IPS DF 19.7 (cell line): Measurements from ENCODE around the gene ZNF575.
A peak's percentile ranks its signal among the peaks of the same experiment; 100 is the strongest.

ENCODE experiments used
- DNase-seq: peaks from one replicate; pipeline ENCODE4 v3.0.0-alpha.2; 2013; ENCODE audit warnings: low read depth, low spot score

The ZNF575 gene

DNA sequence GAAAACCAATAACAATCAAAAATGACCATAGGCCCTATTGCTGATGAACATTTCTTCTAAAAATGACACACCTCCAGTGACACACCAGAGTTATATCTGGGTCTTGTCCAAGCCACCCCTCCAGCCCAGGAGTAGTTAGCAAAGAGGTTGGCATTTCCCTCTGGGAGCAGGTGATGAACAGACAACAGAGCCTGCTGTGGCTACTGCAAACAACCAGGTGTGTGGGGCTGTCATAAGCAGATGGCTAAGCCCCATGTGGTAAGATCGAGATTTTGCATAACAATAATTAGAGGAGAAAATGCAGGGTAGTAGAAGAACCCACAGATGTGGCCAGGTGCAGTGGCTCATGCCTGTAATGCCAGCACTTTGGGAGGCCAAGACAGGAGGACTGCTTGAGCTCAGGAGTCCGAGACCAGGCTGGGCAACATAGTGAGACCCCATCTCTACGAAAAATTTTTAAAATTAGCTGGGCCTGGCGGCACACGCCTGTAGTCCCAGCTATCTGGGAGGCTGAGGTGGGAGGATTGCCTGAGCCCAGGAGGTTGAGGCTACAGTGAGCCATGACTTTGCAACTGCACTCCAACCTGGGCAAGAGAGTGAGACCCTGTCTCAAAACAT, 37.3 kb downstream of the ZNF575 start:
- DNase-seq: no peak

DNA sequence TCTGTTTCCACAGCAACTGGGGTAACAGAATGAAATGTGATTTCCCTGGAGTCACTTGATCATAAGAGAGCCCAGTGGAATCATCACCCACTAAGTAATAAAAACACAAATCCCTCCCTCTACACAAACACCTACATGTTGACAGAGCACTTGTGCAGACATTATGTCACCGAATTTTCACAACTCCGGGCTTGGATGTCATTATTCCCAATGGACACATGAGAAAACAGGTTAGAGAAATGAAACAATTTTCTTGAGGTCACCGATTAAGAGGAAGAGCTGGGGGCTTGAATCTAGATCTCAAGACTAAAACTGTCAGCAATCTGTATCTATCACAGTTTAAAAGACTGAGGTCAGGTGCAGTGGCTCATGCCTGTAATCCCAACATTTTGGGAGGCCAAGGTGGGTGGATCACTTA, 39.2 kb downstream of the ZNF575 start:
- no peak for DNase-seq

DNA sequence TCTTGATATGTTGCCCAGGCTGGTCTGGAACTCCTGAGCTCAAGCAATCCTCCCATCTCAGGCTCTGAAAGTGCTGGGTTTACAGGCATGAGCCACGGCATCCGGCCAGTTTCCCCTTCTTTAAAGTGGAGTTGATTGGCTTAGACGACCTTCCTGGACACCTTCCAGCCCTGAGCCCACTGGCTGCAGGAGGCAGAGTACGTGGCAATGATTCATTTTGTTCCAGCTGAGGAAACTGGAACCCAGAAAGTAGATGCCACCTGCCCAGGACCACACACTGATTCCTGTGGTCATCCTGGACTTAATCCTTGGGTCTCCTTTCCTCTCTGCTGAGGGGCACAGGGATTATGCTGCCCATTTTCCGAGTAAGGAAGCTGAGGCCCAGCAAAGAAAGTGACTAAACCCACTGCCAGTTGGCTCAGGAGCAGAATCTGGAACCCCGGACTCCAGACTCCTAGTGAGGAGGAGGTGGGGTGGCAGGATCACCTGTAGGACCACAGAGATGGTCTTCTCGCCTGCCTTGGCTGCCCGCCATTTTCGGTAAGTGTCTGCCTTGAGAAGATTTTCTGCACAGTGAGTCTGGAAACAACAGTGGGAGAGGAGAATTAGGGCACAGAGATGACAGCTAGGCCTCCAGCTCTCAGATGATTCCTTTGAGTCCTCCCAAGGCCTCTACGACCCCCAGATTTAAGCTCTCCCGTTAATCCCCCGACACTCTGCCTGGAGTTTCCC, 41.6 kb downstream of the ZNF575 start:
- DNase-seq: no peak

DNA sequence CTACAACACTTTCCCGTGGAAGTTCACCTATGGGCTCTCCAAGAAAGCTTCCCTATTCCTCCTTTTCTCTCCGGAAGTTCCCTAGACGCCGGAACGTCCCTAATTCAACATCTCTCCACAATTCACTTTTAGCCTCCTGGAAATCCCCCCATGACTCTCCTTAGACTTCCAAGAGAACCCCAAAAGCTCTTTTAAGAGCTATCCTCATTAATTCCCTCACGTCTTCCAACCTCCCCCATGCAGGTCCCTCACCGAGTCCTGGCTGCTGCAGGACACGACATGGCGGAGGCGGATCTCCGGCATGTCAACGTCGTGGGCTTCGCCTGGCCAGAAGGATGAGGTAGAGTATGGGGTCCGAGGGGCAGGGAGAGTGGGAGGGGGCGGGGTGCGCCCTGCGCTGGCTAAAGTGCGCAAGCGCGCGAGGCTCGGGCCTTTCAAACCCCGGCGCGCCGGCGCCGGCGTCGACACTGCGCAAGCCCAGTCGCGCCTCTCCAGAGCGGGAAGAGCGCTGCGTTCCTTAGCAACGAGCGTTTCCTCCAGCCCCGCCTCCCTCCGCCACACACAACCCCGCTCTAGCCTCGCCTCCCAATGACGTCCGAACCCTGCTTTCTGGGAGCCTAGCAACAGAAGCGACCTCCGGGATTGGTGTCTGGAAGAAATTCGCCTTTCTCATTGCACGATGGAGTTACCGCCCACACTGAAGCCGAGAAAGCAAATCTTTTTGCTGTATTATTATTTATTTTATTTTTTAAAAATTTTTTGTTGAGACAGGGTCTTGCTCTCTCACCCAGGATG, 42.4 kb downstream of the ZNF575 start, which contains the start of the genes PINLYP and XRCC1:
Gene PINLYP (plus strand): TSS at position 646 of the 795 bp plus-strand sequence. CDS start 1,391 bp downstream, outside the sequence.
Gene XRCC1 (minus strand): TSS at position 372 of the 795 bp plus-strand sequence. CDS start 69 bp downstream, at position 303.
- DNase-seq: peak; percentile 95

DNA sequence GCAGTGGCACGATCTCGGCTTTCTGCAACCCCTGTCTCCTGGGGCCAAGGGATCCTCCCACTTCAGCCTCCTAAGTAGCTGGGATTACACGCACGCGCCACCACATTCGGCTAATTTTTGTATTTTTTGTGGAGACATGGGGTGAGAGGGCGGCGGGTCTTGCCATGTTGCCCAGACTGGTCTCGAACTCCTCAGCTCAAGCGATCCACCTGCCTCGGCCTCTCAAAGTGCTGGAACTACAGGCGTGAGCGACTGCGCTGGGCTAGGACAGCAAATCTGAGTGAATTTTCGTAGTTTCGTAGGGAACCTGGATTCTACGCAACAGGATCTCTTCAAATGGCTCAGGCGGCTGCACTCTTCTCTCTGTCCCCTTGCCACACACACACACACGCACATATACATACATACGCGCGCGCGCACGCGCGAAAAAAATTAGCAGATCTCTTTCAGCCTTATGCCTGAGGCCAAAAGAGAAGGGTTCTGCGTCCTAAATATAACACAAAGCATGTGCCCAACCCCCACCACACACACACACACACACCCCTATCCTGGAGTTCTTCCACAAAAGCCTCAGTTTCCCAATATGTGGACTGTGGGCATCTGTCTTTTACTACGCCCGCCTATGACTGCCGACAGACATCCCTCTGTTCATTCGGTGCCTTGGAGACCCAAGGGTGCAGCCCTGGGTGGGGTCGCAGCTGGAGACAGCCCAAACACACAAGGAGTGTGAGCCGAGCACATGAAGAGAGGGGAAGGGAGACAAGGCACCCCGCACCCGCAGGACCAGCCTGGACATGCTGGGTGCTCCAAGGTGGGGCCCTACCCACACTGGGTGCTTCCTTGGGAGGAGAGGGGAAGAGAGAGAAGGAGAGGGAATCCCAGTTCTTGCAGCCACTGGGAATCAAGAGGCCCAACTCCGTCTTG, 43.2 kb downstream of the ZNF575 start:
- DNase-seq: no peak

DNA sequence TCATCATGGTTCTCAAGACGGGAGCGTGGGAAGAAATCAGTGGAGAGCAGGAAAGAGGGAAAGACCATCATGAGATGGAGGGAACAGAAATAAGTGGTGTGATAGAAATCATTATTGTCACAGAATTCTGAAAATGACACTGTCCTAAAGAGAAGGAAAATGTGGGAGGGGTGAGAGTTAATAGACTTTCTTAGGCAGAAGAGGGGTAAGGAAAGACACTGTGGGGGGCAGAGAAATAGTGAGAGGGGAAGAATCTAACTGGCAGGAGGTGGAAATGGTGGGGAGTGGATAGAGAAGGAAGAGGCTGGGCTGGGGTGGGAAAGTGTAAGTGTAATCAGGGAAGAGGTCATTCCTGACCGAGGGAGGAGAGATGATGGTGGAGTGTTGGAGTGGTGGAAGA, 45.8 kb downstream of the ZNF575 start:
- DNase-seq: no peak

DNA sequence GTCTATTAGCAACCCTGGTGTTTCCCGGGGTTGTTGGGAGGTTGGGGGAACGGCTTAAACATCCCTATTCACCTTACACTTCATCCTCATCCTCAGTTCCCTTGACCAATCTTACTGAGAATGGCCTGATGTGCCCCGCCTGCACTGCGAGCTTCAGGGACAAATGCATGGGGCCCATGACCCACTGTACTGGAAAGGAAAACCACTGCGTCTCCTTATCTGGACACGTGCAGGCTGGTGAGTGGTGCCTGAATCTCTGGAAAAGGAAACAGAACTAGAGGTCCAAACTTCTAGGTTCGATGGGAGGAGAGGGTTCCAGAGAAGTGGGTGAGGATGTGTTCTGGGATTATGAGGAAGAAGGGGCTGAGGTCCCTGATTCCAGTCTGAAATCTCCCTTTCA, 48.5 kb downstream of the ZNF575 start:
- DNase-seq: no peak

DNA sequence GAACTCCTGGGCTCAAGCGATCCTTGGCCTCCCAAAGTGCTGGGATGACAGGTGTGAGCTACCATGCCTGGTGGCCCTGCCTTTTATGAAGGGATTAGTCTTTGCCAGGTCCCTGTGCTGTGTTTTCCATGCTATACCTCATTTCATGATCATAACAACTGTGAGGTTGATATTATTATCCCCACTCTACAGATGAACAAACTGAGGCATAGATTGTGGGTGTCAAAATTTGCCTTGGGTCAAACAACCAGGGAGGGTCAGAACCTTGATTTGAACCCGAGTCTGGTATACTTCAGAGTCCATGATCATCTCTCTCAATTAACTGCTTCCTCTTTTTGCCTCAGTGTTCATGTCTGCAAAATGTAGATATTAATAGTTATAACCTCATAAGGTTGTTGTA, 49.5 kb downstream of the ZNF575 start:
- no peak for DNase-seq

DNA sequence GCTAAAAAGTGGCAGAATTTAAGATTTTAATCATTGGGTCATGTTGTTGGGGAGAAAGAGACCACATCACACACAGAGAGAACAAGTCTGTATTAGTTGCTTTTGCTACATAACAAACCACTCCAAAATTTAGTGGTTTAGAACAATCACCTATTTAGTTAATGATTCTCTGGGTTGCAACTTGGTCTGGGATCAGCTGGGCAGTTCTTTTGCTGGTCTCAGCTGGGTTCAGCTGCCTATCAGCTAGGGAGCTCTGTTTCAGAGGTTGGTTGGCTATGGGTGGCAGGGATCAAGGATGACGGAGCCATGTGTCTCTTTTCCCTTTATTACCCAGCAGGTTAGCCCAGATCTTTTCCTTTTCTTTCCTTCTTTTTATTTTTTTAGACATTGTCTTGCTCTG, 51.5 kb downstream of the ZNF575 start:
- no peak for DNase-seq
